ENCODE data around the gene SH3PXD2A.
A peak's percentile ranks its signal among the peaks of the same experiment; 100 is the strongest.

Gene SH3PXD2A

GRCh38 chr10:103548006-103548405 lies 307.4 kb downstream of the SH3PXD2A start:
- H3K27ac ChIP-seq (ENCODE audit: low read depth, low read length) = no peak overlapping the region
- no peak for DNase-seq
- no CpG with 5 or more reads among the region's 3 CpGs for WGBS (ENCODE audit: extremely low coverage, insufficient coverage, insufficient read length)
- no peak overlapping the region for H4K8ac ChIP-seq (ENCODE audit: low read depth, low read length)
- H2AK5ac ChIP-seq (ENCODE audit: low read length) = no peak overlapping the region
- H3K23ac ChIP-seq (ENCODE audit: low read length) = no peak overlapping the region
- H3K14ac ChIP-seq (ENCODE audit: low read length) = no peak overlapping the region
- H2AFZ ChIP-seq (ENCODE audit: insufficient read depth, low read length, poor library complexity) = no peak overlapping the region
- H2BK5ac ChIP-seq (ENCODE audit: low read depth, low read length, poor library complexity) = no peak overlapping the region
- H3K4me3 ChIP-seq (ENCODE audit: low read depth, low read length) = no peak overlapping the region
- peaks cover 9% of the 10 kb centered on the region for H3K79me1 ChIP-seq (ENCODE audit: low read length)
- peaks cover 10 to 14% of the 10 kb centered on the region in 2 experiments for H3K4me1 ChIP-seq (ENCODE audit: control insufficient read depth in 1 of 2, insufficient read depth in 2 of 2, low read length in 2 of 2)
- no peak overlapping the region for H3K4ac ChIP-seq (ENCODE audit: low read depth, low read length)
- no peak overlapping the region for H4K12ac ChIP-seq (ENCODE audit: low read depth, low read length)
- H2BK120ac ChIP-seq (ENCODE audit: insufficient read depth, low read length, poor library complexity) = no peak overlapping the region
- H3K9me3 ChIP-seq (ENCODE audit: insufficient read depth, low read depth, low read length) = peaks cover 2% of the 10 kb centered on the region
- no peaks in the 10 kb centered on the region for H3K79me2 ChIP-seq (ENCODE audit: control insufficient read depth, insufficient read depth, low read length, poor library complexity)
- H4K91ac ChIP-seq (ENCODE audit: low read depth, low read length) = no peak overlapping the region
- no peak overlapping the region for H3K4me2 ChIP-seq (ENCODE audit: low read length)
- no peaks in the 10 kb centered on the region for H3K27me3 ChIP-seq (ENCODE audit: insufficient read depth, low read length)
- no peak overlapping the region for H3K18ac ChIP-seq (ENCODE audit: low read length)
- no peak overlapping the region for H2BK12ac ChIP-seq (ENCODE audit: low read length)
- H3K36me3 ChIP-seq (ENCODE audit: control insufficient read depth in 1 of 2, insufficient read depth in 2 of 2, low read length in 2 of 2) = no peaks in the 10 kb centered on the region
- H3K9ac ChIP-seq (ENCODE audit: low read length) = no peak overlapping the region

GRCh38 chr10:103547391-103547946 lies 307.9 kb downstream of the SH3PXD2A start:
- Histone ChIP-seq H3K79me1 (ENCODE audit: low read length) (peaks cover 10% of the 10 kb centered on the region), H3K27me3 (ENCODE audit: insufficient read depth, low read length) (no peaks in the 10 kb centered on the region), H3K14ac (ENCODE audit: low read length) (no peak overlapping the region), H2BK120ac (ENCODE audit: insufficient read depth, low read length, poor library complexity) (peak overlapping the region; percentile 14), H2BK12ac (ENCODE audit: low read length) (peak overlapping the region; percentile 20), H3K4me1 (ENCODE audit: control insufficient read depth in 1 of 2, insufficient read depth in 2 of 2, low read length in 2 of 2) (peaks cover 14 to 15% of the 10 kb centered on the region in 2 experiments), H4K12ac (ENCODE audit: low read depth, low read length) (no peak overlapping the region), H2BK5ac (ENCODE audit: low read depth, low read length, poor library complexity) (no peak overlapping the region), H3K79me2 (ENCODE audit: control insufficient read depth, insufficient read depth, low read length, poor library complexity) (no peaks in the 10 kb centered on the region), H3K23ac (ENCODE audit: low read length) (no peak overlapping the region), H3K27ac (ENCODE audit: low read depth, low read length) (no peak overlapping the region), H4K8ac (ENCODE audit: low read depth, low read length) (no peak overlapping the region), H2AK5ac (ENCODE audit: low read length) (no peak overlapping the region), H3K4ac (ENCODE audit: low read depth, low read length) (no peak overlapping the region), H3K36me3 (ENCODE audit: control insufficient read depth in 1 of 2, insufficient read depth in 2 of 2, low read length in 2 of 2) (no peaks in the 10 kb centered on the region), H3K18ac (ENCODE audit: low read length) (no peak overlapping the region), H3K9me3 (ENCODE audit: insufficient read depth, low read depth, low read length) (peaks cover 2% of the 10 kb centered on the region), H3K4me2 (ENCODE audit: low read length) (no peak overlapping the region), H3K9ac (ENCODE audit: low read length) (no peak overlapping the region), H3K4me3 (ENCODE audit: low read depth, low read length) (no peak overlapping the region), H4K91ac (ENCODE audit: low read depth, low read length) (peak overlapping the region; percentile 50), H2AFZ (ENCODE audit: insufficient read depth, low read length, poor library complexity) (no peak overlapping the region)
- no peak for DNase-seq
- WGBS (ENCODE audit: extremely low coverage, insufficient coverage, insufficient read length) = 100% methylated on average over 1 of the region's 10 CpGs

GRCh38 chr10:103546401-103546800 lies 309.0 kb downstream of the SH3PXD2A start:
- WGBS (ENCODE audit: extremely low coverage, insufficient coverage, insufficient read length) = no CpG with 5 or more reads among the region's 1 CpG
- Histone ChIP-seq H3K9ac (ENCODE audit: low read length) (no peak overlapping the region), H3K14ac (ENCODE audit: low read length) (no peak overlapping the region), H3K79me1 (ENCODE audit: low read length) (peaks cover 20% of the 10 kb centered on the region), H4K91ac (ENCODE audit: low read depth, low read length) (no peak overlapping the region), H3K36me3 (ENCODE audit: control insufficient read depth in 1 of 2, insufficient read depth in 2 of 2, low read length in 2 of 2) (no peaks in the 10 kb centered on the region), H3K79me2 (ENCODE audit: control insufficient read depth, insufficient read depth, low read length, poor library complexity) (no peaks in the 10 kb centered on the region), H3K4me2 (ENCODE audit: low read length) (no peak overlapping the region), H3K4me3 (ENCODE audit: low read depth, low read length) (no peak overlapping the region), H4K8ac (ENCODE audit: low read depth, low read length) (no peak overlapping the region), H3K23ac (ENCODE audit: low read length) (no peak overlapping the region), H3K9me3 (ENCODE audit: insufficient read depth, low read depth, low read length) (peaks cover 2% of the 10 kb centered on the region), H3K18ac (ENCODE audit: low read length) (no peak overlapping the region), H3K27ac (ENCODE audit: low read depth, low read length) (no peak overlapping the region), H2BK5ac (ENCODE audit: low read depth, low read length, poor library complexity) (no peak overlapping the region), H3K4ac (ENCODE audit: low read depth, low read length) (no peak overlapping the region), H4K12ac (ENCODE audit: low read depth, low read length) (no peak overlapping the region), H2BK12ac (ENCODE audit: low read length) (no peak overlapping the region), H2AFZ (ENCODE audit: insufficient read depth, low read length, poor library complexity) (no peak overlapping the region), H2BK120ac (ENCODE audit: insufficient read depth, low read length, poor library complexity) (no peak overlapping the region), H2AK5ac (ENCODE audit: low read length) (no peak overlapping the region), H3K4me1 (ENCODE audit: control insufficient read depth in 1 of 2, insufficient read depth in 2 of 2, low read length in 2 of 2) (peaks cover 15 to 16% of the 10 kb centered on the region in 2 experiments), H3K27me3 (ENCODE audit: insufficient read depth, low read length) (no peaks in the 10 kb centered on the region)
- DNase-seq = no peak

DNA sequence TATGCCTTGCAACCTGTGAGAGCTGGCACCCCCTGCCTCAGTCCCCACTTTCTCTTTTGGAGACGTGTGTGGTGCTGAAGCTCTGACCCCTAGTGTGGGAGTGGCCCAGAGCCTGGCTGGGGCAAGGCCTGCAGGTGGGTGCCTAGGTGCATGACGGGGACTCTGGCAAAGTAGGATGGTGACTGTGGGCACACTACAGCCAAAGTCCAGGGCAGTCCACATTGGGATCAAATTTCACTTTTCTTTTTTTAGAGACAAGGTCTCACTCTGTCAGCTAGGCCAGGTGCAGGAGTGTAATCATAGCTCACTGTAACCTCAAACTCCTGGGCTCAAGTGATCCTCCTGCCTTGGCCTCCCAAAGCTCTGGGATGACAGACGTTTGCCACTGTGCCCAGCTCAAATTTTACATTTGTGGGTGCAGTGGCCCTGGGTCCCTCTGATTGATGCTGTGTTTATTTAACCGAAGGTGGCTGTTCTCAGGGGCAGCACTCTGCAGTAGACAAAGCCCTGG lies 309.6 kb downstream of the SH3PXD2A start:
- H2AFZ ChIP-seq (ENCODE audit: insufficient read depth, low read length, poor library complexity) = no peak overlapping the region
- H2BK120ac ChIP-seq (ENCODE audit: insufficient read depth, low read length, poor library complexity) = no peak overlapping the region
- peaks cover 15 to 18% of the 10 kb centered on the region in 2 experiments for H3K4me1 ChIP-seq (ENCODE audit: control insufficient read depth in 1 of 2, insufficient read depth in 2 of 2, low read length in 2 of 2)
- no peak overlapping the region for H2AK5ac ChIP-seq (ENCODE audit: low read length)
- peaks cover 2% of the 10 kb centered on the region for H3K9me3 ChIP-seq (ENCODE audit: insufficient read depth, low read depth, low read length)
- H3K79me2 ChIP-seq (ENCODE audit: control insufficient read depth, insufficient read depth, low read length, poor library complexity) = no peaks in the 10 kb centered on the region
- no peaks in the 10 kb centered on the region for H3K36me3 ChIP-seq (ENCODE audit: control insufficient read depth in 1 of 2, insufficient read depth in 2 of 2, low read length in 2 of 2)
- H3K4me3 ChIP-seq (ENCODE audit: low read depth, low read length) = no peak overlapping the region
- H3K9ac ChIP-seq (ENCODE audit: low read length) = no peak overlapping the region
- H3K79me1 ChIP-seq (ENCODE audit: low read length) = peaks cover 21% of the 10 kb centered on the region
- H4K8ac ChIP-seq (ENCODE audit: low read depth, low read length) = no peak overlapping the region
- H3K4ac ChIP-seq (ENCODE audit: low read depth, low read length) = no peak overlapping the region
- H4K12ac ChIP-seq (ENCODE audit: low read depth, low read length) = no peak overlapping the region
- DNase-seq = no peak
- whole genome bisulfite sequencing (ENCODE audit: extremely low coverage, insufficient coverage, insufficient read length) = no CpG with 5 or more reads among the region's 4 CpGs
- no peak overlapping the region for H4K91ac ChIP-seq (ENCODE audit: low read depth, low read length)
- no peak overlapping the region for H3K18ac ChIP-seq (ENCODE audit: low read length)
- H3K14ac ChIP-seq (ENCODE audit: low read length) = no peak overlapping the region
- no peak overlapping the region for H2BK12ac ChIP-seq (ENCODE audit: low read length)
- H2BK5ac ChIP-seq (ENCODE audit: low read depth, low read length, poor library complexity) = no peak overlapping the region
- H3K27ac ChIP-seq (ENCODE audit: low read depth, low read length) = no peak overlapping the region
- H3K27me3 ChIP-seq (ENCODE audit: insufficient read depth, low read length) = no peaks in the 10 kb centered on the region
- H3K4me2 ChIP-seq (ENCODE audit: low read length) = no peak overlapping the region
- no peak overlapping the region for H3K23ac ChIP-seq (ENCODE audit: low read length)

Data from trophoblast cell (in vitro differentiated cells and primary cell).